Measurements from ENCODE around the gene GDPGP1. TPM values are rescaled to one million over a fixed set of nuclear protein-coding genes. Genes with fewer than 3 reads are reported as not detected.

Gene GDPGP1
- polyA plus RNA-seq, 1 donor (not counting 4 experiments of a cell fraction or from before 2014, with no cell fraction given), result 0.92 TPM

- no peaks in the 10 kb centered on the region for H3K4me1 ChIP-seq (ENCODE audit: control insufficient read depth, extremely low read depth, insufficient read depth, low read length)
- no peaks in the 10 kb centered on the region for H3K79me2 ChIP-seq (ENCODE audit: control insufficient read depth, insufficient read depth, low read length)
- H3K27ac ChIP-seq (ENCODE audit: control insufficient read depth, insufficient read depth, low read length), result no peak overlapping the region
- H3K36me3 ChIP-seq (ENCODE audit: control insufficient read depth in 2 of 2, extremely low read depth in 1 of 2, insufficient read depth in 2 of 2, low read length in 2 of 2), result peaks cover 0 to 6% of the 10 kb centered on the region in 2 experiments
- TF ChIP-seq EZH2 (IDR thresholded peaks at IDR 0.05; ENCODE audit: low read length) (no peak), CTCF (optimal IDR thresholded peaks at IDR 0.05 in 1 of 3, IDR thresholded peaks at IDR 0.05 in 1 of 3, conservative IDR thresholded peaks at IDR 0.05 in 1 of 3; ENCODE audit: extremely low read depth in 1 of 3, insufficient read depth in 2 of 3, low read length in 3 of 3) (no peak)
- no peak overlapping the region for H3K4me3 ChIP-seq (ENCODE audit: control insufficient read depth in 2 of 3, extremely low read depth in 1 of 3, insufficient read depth in 2 of 3, low read depth in 1 of 3, low read length in 3 of 3)
- H3K9me3 ChIP-seq (ENCODE audit: control insufficient read depth, low read depth, low read length), result no peaks in the 10 kb centered on the region
- H3K9ac ChIP-seq (ENCODE audit: control insufficient read depth, extremely low read depth, insufficient read depth, low read length), result no peak overlapping the region
- H3K27me3 ChIP-seq (ENCODE audit: control insufficient read depth, extremely low read depth, insufficient read depth, low read length), result no peaks in the 10 kb centered on the region
- no peaks in the 10 kb centered on the region for H4K20me1 ChIP-seq (ENCODE audit: control insufficient read depth, extremely low read depth, insufficient read depth, low read length)
- FAIRE-seq (no peak), DNase-seq (ENCODE audit: low read depth, low spot score) (no peak)
- H3K9me1 ChIP-seq (ENCODE audit: control insufficient read depth, extremely low read depth, insufficient read depth, low read length), result no peaks in the 10 kb centered on the region
- dilution Hi-C loops (cut with MboI; ENCODE audit: extremely low pct_ligation_motif_present, low sequenced_read_pairs), result no loop called here
- H3K4me2 ChIP-seq (ENCODE audit: control insufficient read depth, extremely low read depth, insufficient read depth, low read depth, low read length), result no peak overlapping the region
- H2AFZ ChIP-seq (ENCODE audit: control insufficient read depth, low read length), result no peak overlapping the region
Measured at GRCh38 chr15:90240856-90241255, 6.8 kb downstream of the GDPGP1 start.

DNA sequence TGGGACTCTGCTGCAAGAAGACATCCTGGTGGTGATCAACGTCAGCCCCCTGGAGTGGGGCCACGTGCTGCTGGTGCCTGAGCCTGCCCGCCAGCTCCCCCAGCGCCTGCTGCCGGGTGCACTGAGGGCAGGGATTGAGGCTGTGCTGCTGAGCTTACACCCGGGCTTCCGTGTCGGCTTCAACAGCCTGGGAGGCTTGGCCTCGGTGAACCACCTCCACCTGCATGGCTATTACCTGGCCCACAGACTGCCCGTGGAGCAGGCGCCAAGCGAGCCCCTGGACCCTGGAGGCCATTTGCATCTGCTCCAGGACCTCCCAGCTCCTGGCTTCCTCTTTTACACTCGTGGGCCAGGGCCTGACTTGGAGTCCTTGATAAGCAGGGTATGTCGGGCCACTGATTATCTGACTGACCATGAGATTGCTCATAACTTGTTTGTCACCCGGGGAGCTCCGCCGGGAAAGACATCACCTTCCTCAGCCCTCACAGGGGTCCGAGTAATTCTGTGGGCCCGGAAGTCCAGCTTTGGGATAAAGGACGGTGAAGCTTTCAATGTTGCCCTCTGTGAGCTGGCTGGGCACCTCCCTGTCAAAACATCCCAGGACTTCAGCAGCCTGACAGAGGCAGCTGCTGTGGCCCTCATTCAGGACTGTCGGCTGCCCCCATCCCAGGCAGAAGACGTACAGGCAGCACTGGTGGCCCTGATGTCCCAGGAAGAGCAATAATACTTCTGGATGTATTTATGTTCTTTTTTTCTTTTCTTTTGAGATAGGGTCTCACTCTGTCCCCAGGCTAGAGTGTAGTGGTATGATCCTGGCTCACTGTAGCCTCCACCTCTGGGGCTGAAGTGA lies 7.6 kb downstream of the GDPGP1 start:
- Histone ChIP-seq H3K9me3 (ENCODE audit: control insufficient read depth, low read depth, low read length) (no peaks in the 10 kb centered on the region), H3K9me1 (ENCODE audit: control insufficient read depth, extremely low read depth, insufficient read depth, low read length) (no peaks in the 10 kb centered on the region), H3K79me2 (ENCODE audit: control insufficient read depth, insufficient read depth, low read length) (no peaks in the 10 kb centered on the region), H3K4me3 (ENCODE audit: control insufficient read depth in 2 of 3, extremely low read depth in 1 of 3, insufficient read depth in 2 of 3, low read depth in 1 of 3, low read length in 3 of 3) (no peak overlapping the region), H3K4me2 (ENCODE audit: control insufficient read depth, extremely low read depth, insufficient read depth, low read depth, low read length) (no peak overlapping the region), H2AFZ (ENCODE audit: control insufficient read depth, low read length) (no peak overlapping the region), H3K9ac (ENCODE audit: control insufficient read depth, extremely low read depth, insufficient read depth, low read length) (no peak overlapping the region), H3K27ac (ENCODE audit: control insufficient read depth, insufficient read depth, low read length) (no peak overlapping the region), H3K27me3 (ENCODE audit: control insufficient read depth, extremely low read depth, insufficient read depth, low read length) (no peaks in the 10 kb centered on the region), H3K36me3 (ENCODE audit: control insufficient read depth in 2 of 2, extremely low read depth in 1 of 2, insufficient read depth in 2 of 2, low read length in 2 of 2) (peaks cover 0 to 6% of the 10 kb centered on the region in 2 experiments), H3K4me1 (ENCODE audit: control insufficient read depth, extremely low read depth, insufficient read depth, low read length) (no peaks in the 10 kb centered on the region), H4K20me1 (ENCODE audit: control insufficient read depth, extremely low read depth, insufficient read depth, low read length) (no peaks in the 10 kb centered on the region)
- dilution Hi-C loops (cut with MboI; ENCODE audit: extremely low pct_ligation_motif_present, low sequenced_read_pairs), result no loop called here
- TF ChIP-seq CTCF (optimal IDR thresholded peaks at IDR 0.05 in 1 of 3, IDR thresholded peaks at IDR 0.05 in 1 of 3, conservative IDR thresholded peaks at IDR 0.05 in 1 of 3; ENCODE audit: extremely low read depth in 1 of 3, insufficient read depth in 2 of 3, low read length in 3 of 3) (no peak), EZH2 (IDR thresholded peaks at IDR 0.05; ENCODE audit: low read length) (no peak)
- no peak for DNase-seq (ENCODE audit: low read depth, low spot score)
- FAIRE-seq, result no peak

All from keratinocyte (primary cell).